ENCODE data around the gene FFAR4. TPM values are rescaled to one million over a fixed set of nuclear protein-coding genes. Genes with fewer than 3 reads are reported as not detected.

FFAR4 gene
- total RNA-seq, 2 donors from 2014 or later, result 0.31 TPM; not detected in 1

- Histone ChIP-seq H3K36me3 (no peaks in the 10 kb centered on the region), H3K27ac (no peak overlapping the region), H3K27me3 (peaks cover 0 to 8% of the 10 kb centered on the region in 2 donors), H3K9me3 (no peaks in the 10 kb centered on the region), H3K4me3 (no peak overlapping the region), H3K4me1 (peaks cover 0 to 18% of the 10 kb centered on the region in 2 donors)
- no peak for DNase-seq (ENCODE audit: low spot score)
- TF ChIP-seq CTCF (IDR thresholded peaks at IDR 0.05), result no peak
Measured at GRCh38 chr10:93598157-93598556, 31.7 kb downstream of the FFAR4 start.

GRCh38 chr10:93599335-93599734 lies 32.9 kb downstream of the FFAR4 start:
- Histone ChIP-seq H3K4me1 (peaks cover 0 to 18% of the 10 kb centered on the region in 2 donors), H3K27me3 (peaks cover 0 to 8% of the 10 kb centered on the region in 2 donors), H3K9me3 (no peaks in the 10 kb centered on the region), H3K36me3 (no peaks in the 10 kb centered on the region), H3K4me3 (no peak overlapping the region), H3K27ac (no peak overlapping the region)
- TF ChIP-seq CTCF (IDR thresholded peaks at IDR 0.05), result no peak
- DNase-seq (ENCODE audit: low spot score), result no peak

GRCh38 chr10:93599778-93600177 lies 33.3 kb downstream of the FFAR4 start:
- Histone ChIP-seq H3K9me3 (no peaks in the 10 kb centered on the region), H3K27ac (no peak overlapping the region), H3K4me3 (no peak overlapping the region), H3K27me3 (peaks cover 0 to 8% of the 10 kb centered on the region in 2 donors), H3K4me1 (peaks cover 0 to 18% of the 10 kb centered on the region in 2 donors), H3K36me3 (no peaks in the 10 kb centered on the region)
- DNase-seq (ENCODE audit: low spot score), result no peak
- no peak for TF ChIP-seq CTCF (IDR thresholded peaks at IDR 0.05)

- H3K36me3 ChIP-seq, result no peaks in the 10 kb centered on the region
- no peak for DNase-seq (ENCODE audit: low spot score)
- peaks cover 0 to 8% of the 10 kb centered on the region in 2 donors for H3K27me3 ChIP-seq
Measured at GRCh38 chr10:93600446-93601145, 34.1 kb downstream of the FFAR4 start.

GRCh38 chr10:93601146-93601773 lies 34.8 kb downstream of the FFAR4 start, which contains the start of gene RBP4:
Gene RBP4 (minus strand): TSS chr10:93601235. CDS start chr10:93601028, 207 bp downstream.
- Histone ChIP-seq H3K36me3 (no peaks in the 10 kb centered on the region), H3K4me3 (peak within 1 kb of the TSS; percentile 28 to 43), H3K27me3 (peaks cover 0 to 8% of the 10 kb centered on the region in 2 donors), H3K27ac (no peak within 1 kb of the TSS), H3K4me1 (peaks cover 0 to 18% of the 10 kb centered on the region in 2 donors), H3K9me3 (no peaks in the 10 kb centered on the region)
- DNase-seq (ENCODE audit: low spot score), result no peak
- TF ChIP-seq CTCF (IDR thresholded peaks at IDR 0.05), result no peak

More at GRCh38 chr10:93600446-93601145, 34.1 kb downstream of the FFAR4 start:
- no peak for TF ChIP-seq CTCF (IDR thresholded peaks at IDR 0.05)
- no peaks in the 10 kb centered on the region for H3K9me3 ChIP-seq
- H3K4me3 ChIP-seq, result peak overlapping the region; percentile 28 to 43
- peaks cover 0 to 18% of the 10 kb centered on the region in 2 donors for H3K4me1 ChIP-seq
- no peak overlapping the region for H3K27ac ChIP-seq

All from right atrium auricular region (tissue), 2 donors.